ENCODE data around the gene TNIP2. TPM values are rescaled to one million over a fixed set of nuclear protein-coding genes. Genes with fewer than 3 reads are reported as not detected.
A peak's percentile ranks its signal among the peaks of the same experiment; 100 is the strongest.

The TNIP2 gene
- total RNA-seq, 1 donor from 2014 or later: 33.7 TPM

DNA sequence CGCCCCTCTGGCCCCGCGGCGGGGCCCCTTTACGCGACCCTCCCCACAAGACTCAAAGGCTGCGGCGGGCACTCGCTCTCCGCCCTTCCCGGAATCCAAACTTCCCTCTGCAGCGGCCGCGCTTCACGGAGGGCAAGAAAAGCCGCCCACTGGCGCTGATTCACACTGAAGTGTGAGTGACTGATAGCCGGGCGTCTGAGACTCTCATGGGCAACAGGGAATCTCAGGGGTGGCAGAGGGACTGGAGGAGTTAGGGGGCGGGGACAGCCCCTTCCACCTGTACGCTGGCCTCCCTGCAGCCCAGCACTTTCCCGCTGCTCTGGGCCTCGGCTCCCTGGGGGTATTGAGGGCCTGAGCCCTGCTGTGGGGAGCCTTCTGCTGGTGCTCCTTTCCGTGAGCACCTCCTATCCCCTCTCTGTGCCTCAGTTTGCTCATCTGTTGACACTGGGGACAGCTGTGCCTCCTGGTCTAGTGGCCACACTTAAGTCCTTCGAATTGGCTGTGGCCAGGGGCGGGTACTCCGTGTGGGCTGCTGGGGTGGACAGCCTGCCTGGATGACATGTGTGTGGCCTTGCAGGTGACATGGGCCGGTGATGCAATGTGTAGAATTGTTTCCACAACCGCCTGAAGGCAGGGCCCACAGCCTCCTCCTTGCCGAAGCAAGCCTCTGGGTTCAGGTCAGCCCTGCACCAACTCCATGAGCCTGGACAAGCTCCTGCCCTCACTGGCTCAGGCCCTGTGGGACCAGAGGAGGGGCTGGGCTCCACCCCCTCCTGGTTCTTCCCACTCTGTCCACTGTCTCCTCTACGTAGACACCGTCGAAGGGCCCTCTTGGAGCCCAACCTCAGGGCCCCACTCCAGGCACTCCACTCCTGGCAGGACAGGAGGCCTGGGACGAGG, 37.7 kb upstream of the TNIP2 start:
- peak overlapping the region; percentile 18 for H3K27ac Mint-ChIP-seq (ENCODE audit: unreplicated experiment)
- Histone ChIP-seq H3K4me3 (ENCODE audit: insufficient read depth, low read depth, low read length) (peak overlapping the region; percentile 54), H3K27ac (ENCODE audit: low read depth, low read length) (peak overlapping the region; percentile 41), H4K20me1 (ENCODE audit: insufficient read depth, low read length) (no peaks in the 10 kb centered on the region), H3K9ac (ENCODE audit: low read length) (peak overlapping the region; percentile 63), H3K4me2 (ENCODE audit: low read length) (peak overlapping the region; percentile 82), H3K4me1 (ENCODE audit: insufficient read depth, low read length) (peaks cover 34% of the 10 kb centered on the region), H3K9me3 (ENCODE audit: insufficient read depth, low read depth, low read length) (no peaks in the 10 kb centered on the region), H3K27me3 (ENCODE audit: insufficient read depth, low read length) (no peaks in the 10 kb centered on the region), H2AFZ (ENCODE audit: low read depth, low read length) (peak overlapping the region; percentile 62), H3K36me3 (ENCODE audit: insufficient read depth, low read length) (no peaks in the 10 kb centered on the region), H3K79me2 (ENCODE audit: insufficient read depth, low read length) (peaks cover 34% of the 10 kb centered on the region)
- H3K4me1 Mint-ChIP-seq (ENCODE audit: low read depth, unreplicated experiment): peaks cover 7% of the 10 kb centered on the region
- no peak for TF ChIP-seq EZH2 (IDR thresholded peaks at IDR 0.05; ENCODE audit: insufficient read depth, low read length)
- TF ChIP-seq, protein P1, sequence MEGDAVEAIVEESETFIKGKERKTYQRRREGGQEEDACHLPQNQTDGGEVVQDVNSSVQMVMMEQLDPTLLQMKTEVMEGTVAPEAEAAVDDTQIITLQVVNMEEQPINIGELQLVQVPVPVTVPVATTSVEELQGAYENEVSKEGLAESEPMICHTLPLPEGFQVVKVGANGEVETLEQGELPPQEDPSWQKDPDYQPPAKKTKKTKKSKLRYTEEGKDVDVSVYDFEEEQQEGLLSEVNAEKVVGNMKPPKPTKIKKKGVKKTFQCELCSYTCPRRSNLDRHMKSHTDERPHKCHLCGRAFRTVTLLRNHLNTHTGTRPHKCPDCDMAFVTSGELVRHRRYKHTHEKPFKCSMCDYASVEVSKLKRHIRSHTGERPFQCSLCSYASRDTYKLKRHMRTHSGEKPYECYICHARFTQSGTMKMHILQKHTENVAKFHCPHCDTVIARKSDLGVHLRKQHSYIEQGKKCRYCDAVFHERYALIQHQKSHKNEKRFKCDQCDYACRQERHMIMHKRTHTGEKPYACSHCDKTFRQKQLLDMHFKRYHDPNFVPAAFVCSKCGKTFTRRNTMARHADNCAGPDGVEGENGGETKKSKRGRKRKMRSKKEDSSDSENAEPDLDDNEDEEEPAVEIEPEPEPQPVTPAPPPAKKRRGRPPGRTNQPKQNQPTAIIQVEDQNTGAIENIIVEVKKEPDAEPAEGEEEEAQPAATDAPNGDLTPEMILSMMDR (IDR thresholded peaks at IDR 0.05; ENCODE audit: insufficient read depth, low read depth, low read length): no peak
- peak overlapping the region; percentile 86 for H3K4me3 Mint-ChIP-seq (ENCODE audit: unreplicated experiment)
- peaks cover 4% of the 10 kb centered on the region for H3K27me3 Mint-ChIP-seq (ENCODE audit: low read depth, unreplicated experiment)
- peak; percentile 38 for DNase-seq (ENCODE audit: low read depth)
- peaks cover 3% of the 10 kb centered on the region for H3K36me3 Mint-ChIP-seq (ENCODE audit: low read depth, unreplicated experiment)
- no peak for FAIRE-seq
- H3K9me3 Mint-ChIP-seq (ENCODE audit: unreplicated experiment): no peaks in the 10 kb centered on the region

DNA sequence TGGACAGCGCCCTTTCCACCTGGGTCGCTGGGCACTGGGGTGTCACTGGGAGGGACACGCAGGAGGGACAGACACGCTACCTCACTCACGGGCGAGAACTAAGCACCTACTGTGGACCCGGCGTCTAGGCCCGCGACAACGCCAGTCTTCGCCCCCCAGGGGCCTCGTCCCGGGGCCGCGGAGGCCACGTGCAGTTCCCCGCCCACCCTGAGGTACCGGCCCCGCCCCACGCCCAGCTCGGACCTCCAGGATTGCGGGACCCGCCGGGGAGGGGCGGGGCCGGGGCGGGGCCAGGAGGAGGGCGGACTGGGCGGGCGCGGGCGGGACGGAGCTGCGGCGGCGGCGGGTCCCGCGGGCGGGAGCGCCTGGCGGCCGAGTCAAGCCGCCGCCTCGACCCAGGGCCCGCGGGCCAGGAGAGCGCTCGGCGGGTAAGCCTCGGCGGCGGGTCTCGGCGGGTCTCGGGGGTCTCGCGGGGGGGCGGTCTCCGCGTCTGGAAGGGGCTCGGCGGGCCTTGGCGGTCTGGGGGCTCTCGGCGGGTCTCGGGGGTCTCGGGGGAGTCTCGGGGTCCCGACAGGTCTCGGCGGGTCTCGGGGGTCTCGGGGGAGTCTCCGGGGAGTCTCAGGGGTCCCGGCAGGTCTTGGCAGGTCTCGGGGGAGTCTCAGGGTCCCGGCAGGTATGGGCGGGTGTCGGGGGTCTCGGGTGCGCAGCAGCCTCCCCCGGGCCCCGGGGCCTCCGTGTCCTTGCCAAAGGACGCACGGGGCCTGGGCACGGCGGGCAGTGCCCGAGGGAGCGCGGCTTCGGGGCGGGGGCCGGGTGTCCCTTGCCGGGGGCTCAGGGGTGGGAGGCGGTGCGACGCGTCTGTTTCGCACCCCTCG, 36.8 kb upstream of the TNIP2 start, which contains the start of gene SH3BP2:
Gene SH3BP2, plus strand, starts transcription at position 375 of the 875 bp plus-strand sequence. CDS start 27,533 bp downstream, outside the sequence.
- TF ChIP-seq, protein P1 (IDR thresholded peaks at IDR 0.05; ENCODE audit: insufficient read depth, low read depth, low read length): no peak
- TF ChIP-seq EZH2 (IDR thresholded peaks at IDR 0.05; ENCODE audit: insufficient read depth, low read length): no peak
- no peak within 1 kb of the TSS for H3K27ac Mint-ChIP-seq (ENCODE audit: unreplicated experiment)
- H3K9me3 Mint-ChIP-seq (ENCODE audit: unreplicated experiment): no peaks in the 10 kb centered on the region
- H3K27me3 Mint-ChIP-seq (ENCODE audit: low read depth, unreplicated experiment): peaks cover 4% of the 10 kb centered on the region
- H3K4me3 Mint-ChIP-seq (ENCODE audit: unreplicated experiment): peak within 1 kb of the TSS; percentile 86
- no peaks in the 10 kb centered on the region for H3K27me3 ChIP-seq (ENCODE audit: insufficient read depth, low read length)
- peaks cover 31% of the 10 kb centered on the region for H3K79me2 ChIP-seq (ENCODE audit: insufficient read depth, low read length)
- H3K9me3 ChIP-seq (ENCODE audit: insufficient read depth, low read depth, low read length): no peaks in the 10 kb centered on the region
- H3K36me3 Mint-ChIP-seq (ENCODE audit: low read depth, unreplicated experiment): peaks cover 3% of the 10 kb centered on the region
- no peak within 1 kb of the TSS for H2AFZ ChIP-seq (ENCODE audit: low read depth, low read length)
- FAIRE-seq: no peak
- H3K9ac ChIP-seq (ENCODE audit: low read length): peak within 1 kb of the TSS; percentile 63
- peaks cover 26% of the 10 kb centered on the region for H3K4me1 ChIP-seq (ENCODE audit: insufficient read depth, low read length)
- H4K20me1 ChIP-seq (ENCODE audit: insufficient read depth, low read length): no peaks in the 10 kb centered on the region
- peak within 1 kb of the TSS; percentile 82 for H3K4me2 ChIP-seq (ENCODE audit: low read length)
- H3K36me3 ChIP-seq (ENCODE audit: insufficient read depth, low read length): no peaks in the 10 kb centered on the region
- peak within 1 kb of the TSS; percentile 54 for H3K4me3 ChIP-seq (ENCODE audit: insufficient read depth, low read depth, low read length)
- H3K27ac ChIP-seq (ENCODE audit: low read depth, low read length): peak within 1 kb of the TSS; percentile 41
- DNase-seq (ENCODE audit: low read depth): no peak
- H3K4me1 Mint-ChIP-seq (ENCODE audit: low read depth, unreplicated experiment): peaks cover 7% of the 10 kb centered on the region
